DMS79 (cell line): ENCODE data around the gene NDUFB11.

Experiments
- DNase-seq: peaks from one replicate; lab custom pipeline; 2025; lab: John Stamatoyannopoulos, UW

NDUFB11 gene

DNA sequence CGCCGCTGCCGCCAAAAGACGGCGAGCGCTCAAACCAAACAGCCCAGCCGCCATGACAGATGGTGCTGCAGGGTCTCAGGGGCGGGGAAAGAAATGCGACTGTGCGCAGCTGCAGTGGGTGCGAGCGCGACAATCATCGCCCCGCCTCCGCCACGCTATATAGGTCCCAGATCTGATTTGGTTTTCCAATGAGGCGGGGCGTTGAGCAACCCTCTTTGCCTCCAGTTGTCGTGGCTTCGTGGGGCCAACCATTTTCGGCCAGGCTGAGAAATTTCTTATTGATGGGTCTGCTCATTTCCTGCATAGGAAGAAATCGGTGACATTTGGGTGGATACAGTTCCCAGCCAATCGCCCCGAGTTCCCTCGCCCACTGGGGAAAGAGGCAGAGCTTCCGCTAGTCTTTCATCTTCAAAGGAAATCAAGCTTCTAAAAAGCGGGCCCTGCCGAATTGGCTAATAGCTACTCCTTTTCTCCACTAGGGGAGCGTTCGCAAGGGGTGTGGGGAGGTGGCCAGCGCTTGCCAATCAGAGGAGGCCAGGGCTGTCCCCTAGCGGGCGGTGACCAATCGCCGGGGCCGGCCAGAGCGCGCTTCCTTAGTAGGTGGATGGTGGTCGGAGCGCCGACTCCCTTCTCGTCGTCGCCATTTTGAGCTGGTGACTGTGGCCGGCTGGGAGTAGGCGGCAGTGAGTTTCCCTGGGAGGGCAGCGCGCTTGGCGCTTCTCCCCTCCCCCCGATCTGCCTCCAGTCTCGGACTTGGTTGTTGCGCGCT is at the start of gene NDUFB11, which contains the start of gene RBM10:
Gene NDUFB11, minus strand, starts transcription at position 77 of the 769 bp plus-strand sequence. Its CDS starts 23 bp downstream, at position 54.
Gene RBM10, plus strand, starts transcription at position 596 of the 769 bp plus-strand sequence. CDS start 2,261 bp downstream, outside the sequence.
- peak; percentile 79 for DNase-seq

DNA sequence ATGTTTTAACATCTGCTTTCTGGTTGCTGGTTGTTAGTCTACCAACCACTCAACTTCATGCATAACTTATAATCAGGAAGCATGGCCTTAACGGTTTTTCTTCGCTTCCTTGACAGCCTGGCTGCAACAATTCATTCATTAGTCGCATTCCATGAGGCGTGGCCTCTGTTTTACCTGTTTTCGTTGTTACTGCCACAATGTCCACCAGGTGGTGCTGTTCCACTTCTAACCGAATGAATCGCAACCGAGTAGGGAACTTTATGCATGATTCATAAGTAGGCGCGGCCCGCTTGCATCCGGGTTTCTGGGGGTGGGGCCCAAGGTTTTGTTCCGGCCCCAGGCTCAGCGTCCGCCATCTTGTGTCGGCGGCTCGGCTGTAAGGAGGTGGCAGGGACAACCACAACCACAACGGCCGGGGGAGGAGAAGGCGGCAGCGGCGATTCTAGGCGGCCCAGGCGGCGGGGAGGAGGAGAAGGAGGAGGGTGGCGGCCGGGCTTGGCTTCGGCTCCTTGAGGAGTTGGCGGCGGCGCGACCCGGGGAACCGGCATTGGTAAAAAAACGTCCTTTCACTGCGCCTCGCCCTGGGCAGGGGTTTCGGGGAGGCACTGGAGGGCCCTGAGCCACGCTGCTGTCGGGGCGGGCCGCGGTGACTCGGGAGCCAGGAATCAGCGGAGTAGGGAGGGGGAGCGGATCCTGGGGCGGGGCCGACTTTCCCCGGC is 49.1 kb upstream of the NDUFB11 start, which contains the start of gene UBA1:
Gene UBA1, plus strand, starts transcription at position 355 of the 719 bp plus-strand sequence. CDS start 4,974 bp downstream, outside the sequence.
- peak; percentile 73 for DNase-seq

DNA sequence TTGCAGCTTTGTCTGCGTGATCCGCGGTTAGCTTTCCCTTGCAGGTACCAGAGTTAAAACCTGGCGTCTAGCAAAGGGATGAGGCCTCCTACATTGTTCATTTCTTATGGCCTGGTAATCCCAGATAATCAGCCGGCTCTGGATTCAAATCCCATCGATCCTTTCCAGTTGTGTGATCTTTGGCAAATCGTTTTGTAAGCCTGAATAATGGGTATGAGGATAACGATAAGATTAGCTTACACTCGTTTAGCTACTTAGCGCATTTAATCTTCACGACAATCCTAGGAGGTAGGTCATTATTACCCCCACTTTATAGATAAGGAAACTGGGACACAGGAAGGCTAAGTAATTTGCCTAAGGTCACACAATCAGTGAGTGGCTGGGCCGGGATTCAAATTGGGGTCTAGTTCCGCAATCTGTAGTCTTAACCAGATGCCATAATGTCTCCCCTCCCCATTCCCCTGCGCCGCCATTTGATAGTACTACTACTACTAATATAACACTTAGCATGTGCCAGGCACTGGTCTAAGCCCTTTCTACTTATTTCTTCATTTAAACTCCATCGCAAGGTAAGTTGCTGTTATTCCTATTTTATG is 47.4 kb upstream of the NDUFB11 start:
- DNase-seq: no peak

DNA sequence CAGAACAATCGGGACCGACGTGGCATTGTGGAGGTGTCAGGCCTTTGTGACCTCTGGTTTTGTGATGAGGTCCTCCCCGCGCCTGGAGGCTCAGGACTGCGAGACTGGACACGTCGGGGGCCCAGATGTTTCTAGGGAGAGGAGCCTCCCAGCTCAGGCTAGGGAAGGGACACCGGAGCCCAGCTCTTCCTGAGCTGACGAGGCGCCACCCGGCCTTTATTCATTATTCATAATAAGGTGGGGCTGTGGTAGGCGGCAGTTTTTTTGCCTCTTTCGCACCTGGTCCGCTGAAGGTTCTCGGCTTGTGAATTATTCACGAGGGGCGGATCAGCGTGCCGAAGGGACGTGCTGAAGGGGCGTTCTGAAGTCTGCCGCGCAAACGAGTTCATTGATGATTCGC is 46.8 kb upstream of the NDUFB11 start:
- DNase-seq: peak; percentile 3

DNA sequence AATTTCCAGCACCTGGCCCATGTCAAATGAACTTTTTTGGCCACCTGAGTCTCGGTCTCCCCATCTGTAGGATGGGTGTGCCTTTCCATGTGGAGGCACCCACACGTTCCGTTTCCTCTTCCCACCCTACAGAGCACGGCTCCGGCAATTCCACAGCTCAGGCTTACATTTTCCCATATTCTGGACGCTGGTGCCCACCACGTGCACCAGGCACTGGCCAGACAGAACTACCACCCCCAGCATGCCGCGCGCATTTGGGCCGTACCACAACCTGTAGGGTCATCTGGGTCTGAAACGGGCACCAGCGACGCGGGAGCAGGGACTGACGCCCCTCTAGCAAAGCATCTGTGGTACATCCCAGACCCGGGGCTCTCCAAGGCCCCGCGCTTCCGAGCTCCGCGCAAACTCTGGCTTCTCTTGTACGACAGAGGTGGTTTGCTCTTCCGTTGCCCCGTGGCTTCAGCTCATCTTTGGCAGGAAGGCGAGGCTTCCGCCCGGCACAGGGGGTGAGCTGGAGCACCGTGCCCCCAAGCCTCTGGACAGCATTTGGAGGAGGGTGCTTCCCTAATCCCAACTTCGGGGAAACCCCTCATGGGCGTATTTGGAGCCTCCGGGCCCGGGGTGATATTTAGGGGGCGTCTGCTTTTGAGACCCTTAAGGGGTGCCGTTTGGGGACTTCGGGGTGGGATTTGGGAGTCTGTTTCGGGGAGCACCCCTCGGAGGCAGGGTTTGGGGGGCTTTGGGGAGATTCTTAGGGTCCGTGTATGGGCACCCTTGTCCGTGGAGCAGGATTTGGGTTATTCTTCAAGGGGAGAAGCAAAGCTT is 46.2 kb upstream of the NDUFB11 start:
- DNase-seq: peak; percentile 74

DNA sequence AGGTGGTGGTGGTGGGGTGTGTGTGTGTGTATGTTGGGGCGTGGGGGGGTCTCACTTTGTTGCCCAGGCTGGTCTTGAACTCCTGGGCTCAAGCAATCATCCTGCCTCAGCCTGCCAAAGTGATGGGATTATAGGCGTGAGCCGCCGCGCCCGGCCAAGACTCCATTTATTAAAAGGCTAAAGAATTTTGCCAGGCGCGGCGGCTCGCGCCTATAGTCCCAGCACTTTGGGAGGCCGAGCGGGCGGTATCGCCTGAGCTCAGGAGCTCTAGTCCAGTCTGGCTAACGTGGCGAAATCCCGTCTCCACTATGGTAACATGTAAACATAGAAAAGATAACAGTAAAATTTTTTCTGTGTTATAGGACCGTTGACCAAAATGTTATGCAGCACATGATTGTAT is 45.4 kb upstream of the NDUFB11 start:
- DNase-seq: no peak

DNA sequence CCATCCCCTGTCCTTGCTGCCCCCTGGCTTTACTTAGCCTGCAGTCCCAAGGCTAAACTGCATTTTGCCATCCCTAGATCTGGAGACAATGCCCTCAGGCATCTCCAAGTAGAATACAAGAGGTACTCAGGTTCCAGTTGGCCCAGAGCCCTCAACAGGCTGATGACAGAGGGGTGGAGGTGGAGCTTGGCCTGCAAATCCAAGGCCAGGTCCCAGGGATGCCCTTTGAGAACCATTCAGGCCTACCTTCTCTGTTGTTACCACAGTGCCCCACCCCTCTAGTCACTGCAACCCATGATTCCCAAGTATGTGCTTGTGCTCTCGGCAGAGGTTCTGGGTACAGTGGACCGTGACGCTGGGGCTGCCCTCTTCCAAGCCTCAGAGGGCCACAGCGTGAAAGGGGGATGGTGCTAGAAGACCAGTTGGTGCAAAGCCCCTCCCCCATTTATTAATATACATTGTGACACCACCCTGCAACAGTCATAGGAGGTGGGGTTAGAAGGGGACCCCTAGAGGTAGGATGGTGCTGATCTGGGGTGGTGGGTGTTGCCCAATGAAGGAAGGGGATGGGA is 42.7 kb upstream of the NDUFB11 start:
- DNase-seq: peak; percentile 49

DNA sequence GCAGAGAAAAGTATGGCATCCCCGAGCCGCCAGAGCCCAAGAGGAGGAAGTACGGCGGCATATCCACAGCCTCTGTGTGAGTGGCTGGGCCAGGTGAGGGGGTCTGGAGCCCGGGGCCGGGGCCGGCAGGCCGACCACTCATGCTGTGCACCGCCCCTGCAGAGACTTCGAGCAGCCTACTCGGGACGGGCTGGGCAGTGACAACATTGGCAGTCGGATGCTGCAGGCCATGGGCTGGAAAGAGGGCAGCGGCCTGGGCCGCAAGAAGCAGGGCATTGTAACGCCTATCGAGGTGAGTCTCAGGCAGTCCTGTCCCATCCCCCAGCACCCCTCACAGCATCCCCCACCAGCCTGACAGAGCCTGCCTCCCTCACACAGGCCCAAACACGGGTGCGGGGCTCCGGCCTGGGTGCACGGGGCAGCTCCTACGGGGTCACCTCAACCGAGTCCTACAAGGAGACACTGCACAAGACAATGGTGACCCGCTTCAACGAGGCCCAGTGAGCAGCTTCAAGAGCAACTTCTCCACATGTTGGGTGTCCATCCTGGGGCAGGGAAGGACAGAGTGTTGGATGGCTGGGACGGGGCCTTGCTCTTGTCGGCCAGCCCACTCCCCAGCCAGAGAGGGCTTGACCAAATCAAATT is 41.7 kb upstream of the NDUFB11 start:
- no peak for DNase-seq

DNA sequence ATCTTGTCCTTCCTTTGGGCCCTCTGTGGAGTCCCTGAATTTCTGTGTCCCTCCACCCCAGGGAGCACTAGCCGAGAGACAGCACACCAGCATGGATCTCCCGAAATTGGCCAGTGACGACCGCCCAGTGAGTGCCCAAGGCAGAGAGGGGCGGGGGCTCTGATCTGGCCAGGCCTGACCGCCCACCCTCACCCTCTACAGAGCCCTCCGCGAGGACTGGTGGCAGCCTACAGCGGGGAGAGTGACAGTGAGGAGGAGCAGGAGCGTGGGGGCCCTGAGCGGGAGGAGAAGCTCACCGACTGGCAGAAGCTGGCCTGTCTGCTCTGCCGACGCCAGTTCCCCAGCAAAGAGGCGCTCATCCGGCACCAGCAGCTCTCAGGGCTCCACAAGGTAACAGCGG is 40.7 kb upstream of the NDUFB11 start:
- no peak for DNase-seq

DNA sequence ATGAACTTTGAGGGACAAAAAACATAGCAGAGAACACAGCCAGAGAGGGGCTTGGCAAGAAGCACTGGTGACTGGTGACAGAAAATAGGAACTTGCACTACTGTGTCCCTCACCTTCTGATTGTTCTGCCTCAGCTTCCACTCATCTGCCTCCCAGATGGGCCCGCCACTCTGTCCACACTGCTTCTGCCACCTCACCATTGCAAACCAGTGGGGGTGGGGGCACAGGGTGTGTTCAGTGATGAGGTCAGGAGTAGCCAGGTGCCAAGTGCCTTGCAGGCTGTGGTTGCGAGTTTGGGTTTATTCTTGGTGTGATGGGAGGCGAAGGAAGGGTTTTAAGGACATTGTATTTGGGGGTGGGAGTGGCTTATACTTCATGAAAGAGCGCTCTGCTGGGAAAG is 40.0 kb upstream of the NDUFB11 start:
- no peak for DNase-seq

DNA sequence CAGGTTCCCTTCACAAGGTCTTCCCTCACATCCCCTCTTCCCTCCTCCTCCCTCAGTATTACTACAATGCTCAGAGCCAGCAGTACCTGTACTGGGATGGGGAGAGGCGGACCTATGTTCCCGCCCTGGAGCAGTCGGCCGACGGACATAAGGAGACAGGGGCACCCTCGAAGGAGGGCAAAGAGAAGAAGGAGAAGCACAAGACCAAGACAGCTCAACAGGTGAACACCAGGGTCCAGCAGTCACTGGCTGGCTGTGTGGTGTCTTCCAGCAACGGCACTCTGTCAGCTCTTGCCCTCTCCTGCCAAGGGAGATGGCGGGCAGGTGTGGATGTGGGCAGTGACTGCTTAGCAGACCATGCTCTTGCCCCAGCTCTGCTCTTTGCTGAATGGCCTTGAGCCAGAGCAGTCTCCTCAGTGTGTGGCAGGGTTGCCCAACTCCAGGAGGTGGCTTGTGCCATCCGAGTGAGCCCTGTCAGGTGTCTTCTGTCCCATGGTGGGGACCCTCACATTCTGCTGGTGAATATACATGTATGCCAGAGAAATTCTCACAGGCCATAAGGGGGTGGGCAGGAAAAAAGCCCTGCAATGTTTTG is 37.7 kb upstream of the NDUFB11 start:
- DNase-seq: no peak

DNA sequence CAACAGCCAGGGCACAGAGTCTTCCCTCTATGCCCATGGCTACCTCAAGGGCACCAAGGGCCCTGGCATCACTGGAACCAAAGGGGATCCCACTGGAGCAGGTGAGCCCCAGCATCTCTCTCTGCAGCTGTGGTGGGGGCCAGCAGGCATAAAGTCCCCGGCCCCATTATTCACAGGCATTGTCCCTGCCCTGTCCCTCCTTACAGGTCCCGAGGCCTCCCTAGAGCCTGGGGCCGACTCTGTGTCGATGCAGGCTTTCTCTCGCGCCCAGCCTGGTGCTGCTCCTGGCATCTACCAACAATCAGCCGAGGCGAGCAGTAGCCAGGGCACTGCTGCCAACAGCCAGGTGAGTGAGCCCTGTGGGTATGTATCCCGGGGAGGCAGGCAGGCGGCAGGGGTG is 36.8 kb upstream of the NDUFB11 start:
- no peak for DNase-seq

DNA sequence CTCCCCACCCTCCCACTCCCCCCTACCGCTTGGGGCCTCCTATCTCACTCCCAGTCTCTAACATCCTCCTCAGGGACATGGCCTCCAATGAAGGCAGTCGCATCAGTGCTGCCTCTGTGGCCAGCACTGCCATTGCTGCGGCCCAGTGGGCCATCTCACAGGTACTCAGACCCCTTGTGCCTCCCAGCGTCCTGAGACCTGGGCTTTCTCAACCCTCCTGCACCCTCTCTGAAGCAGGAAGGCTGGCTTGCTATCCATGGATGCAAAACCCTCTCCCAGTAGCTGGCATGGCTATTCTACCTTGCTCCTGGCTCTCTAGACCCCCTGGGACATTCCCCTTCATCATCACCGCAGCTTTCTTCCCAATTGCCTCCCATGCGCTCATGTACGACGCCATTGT is 35.8 kb upstream of the NDUFB11 start:
- no peak for DNase-seq

DNA sequence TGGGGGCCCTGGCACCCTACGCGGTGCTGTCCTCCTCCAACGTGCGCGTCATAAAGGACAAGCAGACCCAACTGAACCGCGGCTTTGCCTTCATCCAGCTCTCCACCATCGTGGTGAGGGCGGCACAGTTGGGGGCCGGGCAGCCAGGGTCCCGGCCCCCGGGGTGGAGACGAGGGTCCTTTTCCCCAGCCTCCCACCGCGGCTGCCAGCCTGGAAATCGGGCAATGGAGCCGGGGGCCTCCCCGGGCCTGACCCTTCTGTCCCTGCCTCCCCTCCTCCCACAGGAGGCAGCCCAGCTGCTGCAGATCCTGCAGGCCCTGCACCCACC is 35.4 kb upstream of the NDUFB11 start:
- no peak for DNase-seq

DNA sequence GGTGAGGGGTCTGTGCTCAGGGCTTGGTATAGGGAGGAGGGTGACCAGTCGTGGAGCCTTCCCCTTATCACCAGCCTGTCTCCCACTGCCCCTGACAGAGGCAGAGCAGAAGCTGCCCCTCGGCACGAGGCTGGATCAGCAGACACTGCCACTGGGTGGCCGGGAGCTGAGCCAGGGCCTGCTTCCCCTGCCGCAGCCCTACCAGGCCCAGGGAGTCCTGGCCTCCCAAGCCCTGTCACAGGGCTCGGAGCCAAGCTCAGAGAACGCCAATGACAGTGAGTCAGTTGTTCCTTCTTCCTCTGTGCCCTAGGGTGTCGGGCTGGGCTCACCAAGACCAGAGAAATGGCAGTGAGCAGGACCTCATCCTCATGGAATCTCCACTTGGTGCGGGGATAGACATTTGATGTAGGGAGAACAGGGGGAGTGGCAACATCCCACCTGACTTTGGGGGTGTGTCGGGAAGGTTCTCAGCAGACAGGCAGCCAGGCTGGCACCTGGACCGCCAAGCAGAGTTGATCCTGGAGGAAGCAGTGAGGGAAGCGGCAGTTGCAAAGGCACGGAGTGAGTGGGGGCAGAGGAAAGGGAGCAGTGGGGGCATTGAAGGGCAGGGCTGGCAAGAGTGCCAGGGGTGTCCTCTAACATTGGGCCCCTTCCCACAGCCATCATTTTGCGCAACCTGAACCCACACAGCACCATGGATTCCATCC is 34.9 kb upstream of the NDUFB11 start:
- no peak for DNase-seq

DNA sequence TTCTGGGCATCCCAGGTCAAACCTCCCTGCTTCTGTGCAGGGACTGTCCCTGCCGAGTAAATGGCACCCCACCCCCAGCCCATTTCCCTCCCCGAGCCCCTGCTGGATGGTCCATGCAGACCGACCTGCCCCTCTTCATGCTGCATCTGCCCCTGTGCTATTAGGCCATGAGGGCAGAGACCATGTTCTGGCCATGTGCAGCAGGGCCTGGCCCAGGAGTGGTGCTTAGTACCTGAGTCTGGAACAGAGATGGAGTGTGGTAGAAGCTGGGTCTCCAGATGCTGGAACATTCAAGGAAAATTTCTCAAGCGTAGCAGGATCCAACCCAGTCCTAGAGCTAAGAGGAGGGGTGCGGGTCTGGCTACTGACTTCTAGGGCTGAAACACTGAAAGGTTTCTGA is 33.8 kb upstream of the NDUFB11 start:
- DNase-seq: no peak

DNA sequence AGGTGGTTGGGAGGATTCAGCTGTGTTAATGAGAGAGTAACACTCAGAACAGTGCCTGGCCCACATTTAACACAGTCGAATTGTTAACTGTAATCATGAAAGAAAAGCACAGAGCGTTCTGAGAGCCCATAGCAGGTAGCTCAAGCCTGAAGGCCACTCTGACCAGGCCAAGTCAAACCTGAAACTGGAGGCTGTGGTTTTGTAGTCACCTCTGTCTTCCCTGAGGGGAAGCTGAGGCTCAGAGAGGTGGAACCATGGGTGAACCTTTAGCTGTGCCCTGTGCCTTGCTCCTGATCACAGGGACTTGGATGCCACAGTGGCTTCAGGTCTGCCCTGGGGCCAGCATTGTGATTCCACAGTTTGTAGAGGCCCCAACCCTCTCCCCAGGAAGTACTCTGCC is 32.6 kb upstream of the NDUFB11 start:
- DNase-seq: no peak

DNA sequence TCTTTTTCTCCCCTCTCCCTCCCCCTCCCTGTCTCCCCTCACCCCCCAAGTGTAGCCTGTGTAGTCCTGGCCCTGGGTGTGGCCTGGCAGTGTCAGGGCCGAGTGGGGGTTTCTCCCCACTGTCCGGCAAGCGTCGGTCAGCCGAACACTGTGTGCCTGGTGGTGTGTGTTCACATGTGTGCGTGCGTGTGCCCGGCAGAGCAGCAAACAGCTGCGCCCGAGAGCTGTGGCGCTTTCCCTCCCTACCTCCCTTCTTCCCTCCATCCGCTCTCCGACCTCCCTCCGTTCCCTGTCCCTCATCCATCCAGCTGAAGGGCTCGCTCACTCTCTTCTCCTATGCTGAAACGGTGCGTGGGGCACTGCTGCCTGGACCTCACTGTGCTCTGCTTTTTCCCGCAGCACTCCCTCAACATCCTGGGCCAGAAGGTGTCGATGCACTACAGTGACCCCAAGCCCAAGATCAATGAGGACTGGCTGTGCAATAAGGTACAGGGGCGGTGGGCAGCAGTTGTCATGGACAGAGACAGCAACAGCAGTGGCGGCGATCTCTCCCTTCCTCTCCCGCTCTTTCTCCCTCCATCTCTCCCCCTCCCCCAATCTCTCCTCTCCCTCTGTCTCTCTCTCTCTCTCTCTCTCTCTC is 31.7 kb upstream of the NDUFB11 start:
- no peak for DNase-seq

DNA sequence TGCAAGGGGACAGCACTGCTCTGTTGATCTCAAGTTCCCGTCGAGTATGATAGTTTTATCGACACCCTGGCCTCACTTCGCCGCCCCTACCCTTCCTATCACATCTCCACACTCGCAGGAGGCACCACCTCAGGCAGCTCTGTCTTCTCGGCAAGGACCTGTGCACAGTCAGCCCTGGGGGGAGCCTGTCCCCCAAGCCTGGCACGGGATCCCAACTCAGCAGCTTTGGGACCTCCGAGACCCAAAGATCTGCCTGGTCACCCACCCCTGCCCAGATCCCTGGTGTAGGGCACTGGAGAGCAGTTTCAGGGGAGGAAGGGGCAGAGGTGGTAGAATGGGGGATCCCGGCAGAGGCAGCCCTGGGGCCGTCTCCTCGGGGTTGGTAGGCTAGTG is 31.1 kb upstream of the NDUFB11 start:
- no peak for DNase-seq
